Stomach (tissue), 4 donors: Measurements from ENCODE around the gene IREB2.

ENCODE experiments used
- POLR2A ChIP-seq, 4 donors: fragments of 450-650 bp; IDR thresholded peaks; one replicate each; pipeline ENCODE4 v1.6.1; 2016; ENCODE audit warnings: antibody characterized with exemption in 4 of 4, control low read depth in 2 of 4, mild to moderate bottlenecking in 1 of 4, moderate library complexity in 1 of 4
- TF ChIP-seq, protein P1 (sequence below), 7 experiments: fragments of 450-650 bp in 4 of 7; fragments of 200-600 bp in 3 of 7; sonication (generic) in 3 of 7; IDR thresholded peaks; one replicate each; pipeline ENCODE4 v1.5.1; 2016 to 2019; ENCODE audit warnings: antibody characterized with exemption in 7 of 7, control low read depth in 2 of 7, mild to moderate bottlenecking in 1 of 7

DNA sequence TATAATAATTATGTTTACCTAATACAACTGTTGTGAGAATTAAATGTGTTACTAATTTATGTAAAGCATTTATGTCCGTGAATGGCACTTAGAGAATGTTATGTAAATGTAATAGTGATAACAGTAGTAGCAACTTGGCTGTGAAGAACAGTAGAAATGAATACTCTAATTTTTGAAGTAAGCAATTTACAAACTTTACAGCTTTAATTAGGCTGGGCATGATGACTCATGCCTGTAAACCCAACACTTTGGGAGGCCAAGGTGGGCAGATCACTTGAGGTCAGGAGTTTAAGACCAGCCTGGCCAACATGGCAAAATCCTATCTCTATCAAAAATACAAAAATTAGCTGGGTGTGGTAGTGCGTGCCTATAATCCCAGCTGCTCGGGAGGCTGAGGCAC is 33.9 kb upstream of the IREB2 start:
- no peak for TF ChIP-seq POLR2A (IDR thresholded peaks at IDR 0.05)
- TF ChIP-seq, protein P1, sequence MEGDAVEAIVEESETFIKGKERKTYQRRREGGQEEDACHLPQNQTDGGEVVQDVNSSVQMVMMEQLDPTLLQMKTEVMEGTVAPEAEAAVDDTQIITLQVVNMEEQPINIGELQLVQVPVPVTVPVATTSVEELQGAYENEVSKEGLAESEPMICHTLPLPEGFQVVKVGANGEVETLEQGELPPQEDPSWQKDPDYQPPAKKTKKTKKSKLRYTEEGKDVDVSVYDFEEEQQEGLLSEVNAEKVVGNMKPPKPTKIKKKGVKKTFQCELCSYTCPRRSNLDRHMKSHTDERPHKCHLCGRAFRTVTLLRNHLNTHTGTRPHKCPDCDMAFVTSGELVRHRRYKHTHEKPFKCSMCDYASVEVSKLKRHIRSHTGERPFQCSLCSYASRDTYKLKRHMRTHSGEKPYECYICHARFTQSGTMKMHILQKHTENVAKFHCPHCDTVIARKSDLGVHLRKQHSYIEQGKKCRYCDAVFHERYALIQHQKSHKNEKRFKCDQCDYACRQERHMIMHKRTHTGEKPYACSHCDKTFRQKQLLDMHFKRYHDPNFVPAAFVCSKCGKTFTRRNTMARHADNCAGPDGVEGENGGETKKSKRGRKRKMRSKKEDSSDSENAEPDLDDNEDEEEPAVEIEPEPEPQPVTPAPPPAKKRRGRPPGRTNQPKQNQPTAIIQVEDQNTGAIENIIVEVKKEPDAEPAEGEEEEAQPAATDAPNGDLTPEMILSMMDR (IDR thresholded peaks at IDR 0.05): no peak
